ENCODE results near the gene UBE2V1.

- TF ChIP-seq, protein P1, sequence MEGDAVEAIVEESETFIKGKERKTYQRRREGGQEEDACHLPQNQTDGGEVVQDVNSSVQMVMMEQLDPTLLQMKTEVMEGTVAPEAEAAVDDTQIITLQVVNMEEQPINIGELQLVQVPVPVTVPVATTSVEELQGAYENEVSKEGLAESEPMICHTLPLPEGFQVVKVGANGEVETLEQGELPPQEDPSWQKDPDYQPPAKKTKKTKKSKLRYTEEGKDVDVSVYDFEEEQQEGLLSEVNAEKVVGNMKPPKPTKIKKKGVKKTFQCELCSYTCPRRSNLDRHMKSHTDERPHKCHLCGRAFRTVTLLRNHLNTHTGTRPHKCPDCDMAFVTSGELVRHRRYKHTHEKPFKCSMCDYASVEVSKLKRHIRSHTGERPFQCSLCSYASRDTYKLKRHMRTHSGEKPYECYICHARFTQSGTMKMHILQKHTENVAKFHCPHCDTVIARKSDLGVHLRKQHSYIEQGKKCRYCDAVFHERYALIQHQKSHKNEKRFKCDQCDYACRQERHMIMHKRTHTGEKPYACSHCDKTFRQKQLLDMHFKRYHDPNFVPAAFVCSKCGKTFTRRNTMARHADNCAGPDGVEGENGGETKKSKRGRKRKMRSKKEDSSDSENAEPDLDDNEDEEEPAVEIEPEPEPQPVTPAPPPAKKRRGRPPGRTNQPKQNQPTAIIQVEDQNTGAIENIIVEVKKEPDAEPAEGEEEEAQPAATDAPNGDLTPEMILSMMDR (IDR thresholded peaks at IDR 0.05; ENCODE audit: insufficient read depth, low read length, poor library complexity, severe bottlenecking): no peak
- no peak for TF ChIP-seq EZH2phosphoT487 (conservative IDR thresholded peaks at IDR 0.05; ENCODE audit: low read length)
These were observed 29.0 kb upstream of the UBE2V1 start for GRCh38 chr20:50141811-50142561.

All from SU-DHL-6 (cell line).